NB4 (cell line): ENCODE results near the gene PHACTR2.

Experiments
- DNase-seq: peaks from one replicate; pipeline ENCODE4 v3.0.0; 2010; ENCODE audit warnings: low read depth
- H3K4me3 ChIP-seq: one replicate; pipeline ENCODE4 v1.5.1; 2011; ENCODE audit warnings: mild to moderate bottlenecking, low read depth, low read length, moderate library complexity
- MYC ChIP-seq: IDR thresholded peaks from 2 replicates; pipeline ENCODE4 v1.6.1; 2011; ENCODE audit warnings: low read depth, low read length
- POLR2A ChIP-seq: IDR thresholded peaks from 2 replicates; pipeline ENCODE4 v1.6.1; 2011; ENCODE audit warnings: mild to moderate bottlenecking; ENCODE audit not compliant: insufficient read length; ENCODE audit errors: extremely low read depth
- TF ChIP-seq, protein P1 (sequence below): IDR thresholded peaks from one replicate; pipeline ENCODE4 v1.5.1; 2012; ENCODE audit warnings: low read depth, low read length
- TF ChIP-seq, protein P2 (sequence below): IDR thresholded peaks from 2 replicates; pipeline ENCODE4 v1.6.1; 2011; ENCODE audit warnings: low read depth, low read length

PHACTR2 gene

DNA sequence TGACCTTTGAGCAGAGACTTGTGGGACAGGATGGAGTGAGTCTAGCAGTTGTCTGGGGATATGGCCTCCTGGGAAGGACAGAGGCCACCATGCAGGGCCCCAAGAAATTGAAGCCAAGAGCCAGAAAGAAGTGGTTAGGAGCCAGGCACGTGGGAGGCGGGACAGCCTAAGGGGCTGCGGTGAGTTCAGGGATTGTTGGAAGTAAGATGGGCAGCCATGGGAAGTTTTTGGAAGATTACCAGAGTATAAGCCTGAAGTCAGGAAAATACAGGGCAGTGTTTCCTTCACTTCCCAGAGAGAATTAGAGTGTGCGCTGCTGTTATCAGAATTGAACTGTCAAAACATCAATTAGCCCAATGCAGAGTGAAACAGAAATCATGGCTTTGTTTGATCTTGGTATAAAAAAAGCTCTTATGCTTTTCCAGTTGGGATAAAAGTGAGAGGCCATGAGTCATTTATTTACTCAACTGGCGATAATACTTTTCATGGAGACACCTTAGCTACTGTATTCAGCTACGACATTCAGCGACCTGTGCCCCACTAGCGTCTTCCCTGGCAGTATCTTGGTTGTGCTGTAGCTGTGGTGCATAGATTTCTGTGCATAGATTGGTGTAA is 66.9 kb downstream of the PHACTR2 start:
- H3K4me3 ChIP-seq: no peak overlapping the region
- DNase-seq: no peak
- no peak for TF ChIP-seq MYC

- TF ChIP-seq POLR2A (no peak), MYC (no peak)
- TF ChIP-seq, protein P1, sequence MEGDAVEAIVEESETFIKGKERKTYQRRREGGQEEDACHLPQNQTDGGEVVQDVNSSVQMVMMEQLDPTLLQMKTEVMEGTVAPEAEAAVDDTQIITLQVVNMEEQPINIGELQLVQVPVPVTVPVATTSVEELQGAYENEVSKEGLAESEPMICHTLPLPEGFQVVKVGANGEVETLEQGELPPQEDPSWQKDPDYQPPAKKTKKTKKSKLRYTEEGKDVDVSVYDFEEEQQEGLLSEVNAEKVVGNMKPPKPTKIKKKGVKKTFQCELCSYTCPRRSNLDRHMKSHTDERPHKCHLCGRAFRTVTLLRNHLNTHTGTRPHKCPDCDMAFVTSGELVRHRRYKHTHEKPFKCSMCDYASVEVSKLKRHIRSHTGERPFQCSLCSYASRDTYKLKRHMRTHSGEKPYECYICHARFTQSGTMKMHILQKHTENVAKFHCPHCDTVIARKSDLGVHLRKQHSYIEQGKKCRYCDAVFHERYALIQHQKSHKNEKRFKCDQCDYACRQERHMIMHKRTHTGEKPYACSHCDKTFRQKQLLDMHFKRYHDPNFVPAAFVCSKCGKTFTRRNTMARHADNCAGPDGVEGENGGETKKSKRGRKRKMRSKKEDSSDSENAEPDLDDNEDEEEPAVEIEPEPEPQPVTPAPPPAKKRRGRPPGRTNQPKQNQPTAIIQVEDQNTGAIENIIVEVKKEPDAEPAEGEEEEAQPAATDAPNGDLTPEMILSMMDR: no peak
- TF ChIP-seq, protein P2, sequence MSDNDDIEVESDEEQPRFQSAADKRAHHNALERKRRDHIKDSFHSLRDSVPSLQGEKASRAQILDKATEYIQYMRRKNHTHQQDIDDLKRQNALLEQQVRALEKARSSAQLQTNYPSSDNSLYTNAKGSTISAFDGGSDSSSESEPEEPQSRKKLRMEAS: no peak
- no peak overlapping the region for H3K4me3 ChIP-seq
- no peak for DNase-seq
These were observed 67.7 kb downstream of the PHACTR2 start for GRCh38 chr6:143745166-143746133.

- TF ChIP-seq POLR2A (no peak), MYC (no peak)
- TF ChIP-seq, protein P1: no peak
- TF ChIP-seq, protein P2: no peak
- no peak for DNase-seq
- H3K4me3 ChIP-seq: no peak overlapping the region
These were observed 68.7 kb downstream of the PHACTR2 start for GRCh38 chr6:143746202-143747119.

GRCh38 chr6:143747347-143747842 is 69.6 kb downstream of the PHACTR2 start:
- TF ChIP-seq, protein P2: no peak
- TF ChIP-seq, protein P1: no peak
- TF ChIP-seq POLR2A: no peak
- no peak for TF ChIP-seq MYC
- no peak overlapping the region for H3K4me3 ChIP-seq
- no peak for DNase-seq

DNA sequence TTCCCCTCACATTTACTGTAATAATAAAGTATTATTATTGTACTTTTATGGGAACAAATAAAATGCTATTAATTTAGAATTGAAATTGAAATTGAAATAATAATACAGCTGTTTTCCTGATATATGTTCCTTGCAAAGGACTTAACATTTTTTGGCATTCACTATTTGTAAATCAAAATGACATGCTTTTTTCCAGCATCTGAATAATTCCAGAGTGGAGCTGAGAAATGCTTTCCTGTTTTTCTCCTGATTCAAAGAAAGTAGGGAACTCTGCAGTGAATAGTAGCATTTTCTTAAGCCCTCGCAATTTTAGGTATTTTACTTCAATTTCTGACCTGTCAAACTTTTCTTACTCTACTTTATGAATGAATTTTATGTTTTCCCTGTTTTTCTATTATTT is 72.1 kb downstream of the PHACTR2 start:
- TF ChIP-seq MYC: no peak
- TF ChIP-seq, protein P2: no peak
- TF ChIP-seq POLR2A: no peak
- TF ChIP-seq, protein P1: no peak
- H3K4me3 ChIP-seq: no peak overlapping the region
- DNase-seq: no peak

DNA sequence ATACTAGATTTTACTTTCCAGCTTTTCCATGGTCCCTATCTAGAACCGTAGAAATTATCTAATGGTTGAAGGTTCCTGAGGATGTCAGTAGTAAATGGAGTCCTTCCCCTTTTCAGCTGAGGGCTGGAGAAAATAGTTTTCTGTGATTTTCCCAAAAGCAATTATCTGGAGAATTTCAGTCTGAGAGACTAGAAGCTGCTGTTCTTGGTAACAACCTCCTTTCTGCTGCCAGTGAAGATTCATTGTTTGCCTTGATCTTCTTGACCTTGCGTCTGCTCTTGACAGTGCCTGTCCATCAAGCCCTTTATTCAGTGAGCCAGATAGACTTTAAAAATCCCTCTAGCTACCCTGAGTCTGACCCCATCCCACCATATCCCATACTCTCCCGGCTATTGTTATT is 73.1 kb downstream of the PHACTR2 start:
- no peak overlapping the region for H3K4me3 ChIP-seq
- DNase-seq: no peak
- TF ChIP-seq, protein P2: no peak
- TF ChIP-seq, protein P1: no peak
- TF ChIP-seq MYC (no peak), POLR2A (no peak)
